H1 (cell line): ENCODE results near the gene ZNF609. TPM values are rescaled to one million over a fixed set of nuclear protein-coding genes. Genes with fewer than 3 reads are reported as not detected.

ENCODE experiments used
- CTCF ChIA-PET: fragments of 300-600 bp; sonication (Branson Sonifier 250); formaldehyde crosslinking; loops from one replicate; lab custom pipeline; 2021; ENCODE audit not compliant: partially characterized antibody; lab: Charles Lee
- POLR2A ChIA-PET: fragments of 300-600 bp; sonication (Branson Sonifier 250); formaldehyde crosslinking; loops from one replicate; lab custom pipeline; 2021; ENCODE audit warnings: inconsistent platforms; ENCODE audit not compliant: partially characterized antibody; lab: Charles Lee
- DNase-seq, 2 experiments: peaks; one replicate each; pipeline versions ENCODE4 v3.0.0 to v3.0.0-alpha.2; 2010 to 2022; ENCODE audit warnings: low spot score in 2 of 2, low read depth in 1 of 2, mixed read lengths in 1 of 2
- FAIRE-seq: peaks from 2 replicates; lab custom pipeline; 2011; peaks lifted over from hg19 to GRCh38; lab: Jason Lieb, UNC
- H2AFZ ChIP-seq: 2 replicates; pipeline ENCODE4 v1.8.1; 2012; ENCODE audit warnings: low read length, inconsistent platforms
- H2AK5ac ChIP-seq: 2 replicates; pipeline ENCODE4 v1.6.1; 2013; ENCODE audit warnings: low read depth, low read length
- H2BK120ac ChIP-seq: replicated peaks from 2 replicates; pipeline ENCODE3; 2013; ENCODE audit warnings: low read depth, low read length, inconsistent platforms
- H2BK12ac ChIP-seq: 2 replicates; pipeline ENCODE4 v1.6.1; 2013; ENCODE audit warnings: low read depth, low read length
- H2BK15ac ChIP-seq: 2 replicates; pipeline ENCODE4 v1.6.1; 2013; ENCODE audit warnings: low read length
- H2BK20ac ChIP-seq: 2 replicates; pipeline ENCODE4 v1.6.1; 2013; ENCODE audit warnings: low read length
- H2BK5ac ChIP-seq: 2 replicates; pipeline ENCODE4 v1.6.1; 2013; ENCODE audit warnings: low read depth, low read length
- H3K14ac ChIP-seq: 2 replicates; pipeline ENCODE4 v1.6.1; 2013; ENCODE audit warnings: inconsistent platforms; ENCODE audit not compliant: insufficient read length
- H3K18ac ChIP-seq: 2 replicates; pipeline ENCODE4 v1.6.1; 2013; ENCODE audit warnings: low read length; ENCODE audit errors: extremely low read depth
- H3K23ac ChIP-seq: 2 replicates; pipeline ENCODE4 v1.6.1; 2013; ENCODE audit warnings: inconsistent platforms; ENCODE audit not compliant: insufficient read length
- H3K23me2 ChIP-seq: 2 replicates; pipeline ENCODE4 v1.6.1; 2013; ENCODE audit warnings: low read depth, low read length
- H3K27ac ChIP-seq: 2 replicates; pipeline ENCODE4 v1.6.1; 2011; ENCODE audit warnings: low read depth, low read length, inconsistent platforms
- H3K27me3 ChIP-seq, 4 experiments: replicated peaks in 1 of 4; 1 replicate in 1 of 4; 2 replicates in 3 of 4; pipeline versions ENCODE4 v1.6.1 to v1.8.1; 2011 to 2013; ENCODE audit warnings: low read length in 3 of 4, mild to moderate bottlenecking in 3 of 4, inconsistent platforms in 2 of 4, mixed read lengths in 2 of 4, moderate library complexity in 1 of 4; ENCODE audit not compliant: control insufficient read depth in 3 of 4, insufficient read depth in 3 of 4; ENCODE audit errors: extremely low read depth in 1 of 4
- H3K36me3 ChIP-seq, 4 experiments: 2 replicates each; pipeline versions ENCODE4 v1.6.1 to v1.8.1; 2011 to 2013; ENCODE audit warnings: mild to moderate bottlenecking in 4 of 4, low read length in 3 of 4, moderate library complexity in 2 of 4, control low read depth in 1 of 4, inconsistent platforms in 1 of 4; ENCODE audit not compliant: insufficient read depth in 4 of 4, control insufficient read depth in 2 of 4
- H3K4ac ChIP-seq: replicated peaks from 2 replicates; pipeline ENCODE3; 2013; ENCODE audit warnings: low read length, low read depth, mixed read lengths, inconsistent platforms; ENCODE audit not compliant: insufficient read length
- H3K4me1 ChIP-seq, 4 experiments: replicated peaks in 1 of 4; 1 replicate in 1 of 4; 2 replicates in 3 of 4; pipeline versions ENCODE4 v1.6.1 to v1.8.1; 2011 to 2013; ENCODE audit warnings: low read length in 3 of 4, inconsistent platforms in 2 of 4, mixed read lengths in 1 of 4; ENCODE audit not compliant: insufficient read depth in 4 of 4, control insufficient read depth in 3 of 4
- H3K4me2 ChIP-seq, 2 experiments: 2 replicates each; pipeline versions ENCODE4 v1.6.1 to v1.8.1; 2011 to 2013; ENCODE audit warnings: low read depth in 2 of 2, low read length in 2 of 2, control low read depth in 1 of 2, inconsistent platforms in 1 of 2, mild to moderate bottlenecking in 1 of 2; ENCODE audit not compliant: insufficient read depth in 1 of 2
- H3K4me3 ChIP-seq, 4 experiments: fragments of 200-600, 300-600 bp in 1 of 4; sonication (generic), shearing (Covaris generic), sonication (Bioruptor Twin) in 1 of 4; 2 replicates each; pipeline versions ENCODE4 v1.5.1 to v1.8.1; 2011 to 2016; ENCODE audit warnings: low read length in 4 of 4, low read depth in 3 of 4, control low read depth in 2 of 4, inconsistent platforms in 2 of 4, mild to moderate bottlenecking in 2 of 4, mixed read lengths in 1 of 4, moderate library complexity in 1 of 4; ENCODE audit not compliant: insufficient read depth in 2 of 4; ENCODE audit errors: extremely low read depth in 1 of 4
- H3K56ac ChIP-seq: replicated peaks from 2 replicates; pipeline ENCODE3; 2013; ENCODE audit warnings: low read depth, mild to moderate bottlenecking, mixed read lengths, low read length, inconsistent platforms; ENCODE audit not compliant: insufficient read length
- H3K79me1 ChIP-seq: 2 replicates; pipeline ENCODE4 v1.6.1; 2013; ENCODE audit warnings: low read depth, low read length, control low read depth
- H3K79me2 ChIP-seq, 2 experiments: 2 replicates each; pipeline versions ENCODE4 v1.6.1 to v1.8.1; 2012 to 2013; ENCODE audit warnings: low read length in 2 of 2, mild to moderate bottlenecking in 2 of 2, inconsistent platforms in 1 of 2; ENCODE audit not compliant: insufficient read depth in 2 of 2, control insufficient read depth in 1 of 2
- H3K9ac ChIP-seq, 4 experiments: replicated peaks in 1 of 4; 1 replicate in 1 of 4; 2 replicates in 3 of 4; pipeline versions ENCODE4 v1.6.1 to v1.8.1; 2011 to 2013; ENCODE audit warnings: low read depth in 3 of 4, low read length in 3 of 4, control low read depth in 2 of 4, mild to moderate bottlenecking in 2 of 4, moderate library complexity in 2 of 4, inconsistent platforms in 1 of 4; ENCODE audit errors: extremely low read depth in 1 of 4
- H3K9me3 ChIP-seq, 2 experiments: 2 replicates each; pipeline versions ENCODE4 v1.6.1 to v1.8.1; 2012 to 2013; ENCODE audit warnings: mild to moderate bottlenecking in 2 of 2, moderate library complexity in 2 of 2, control low read depth in 1 of 2, inconsistent platforms in 1 of 2, low read depth in 1 of 2, low read length in 1 of 2, mixed read lengths in 1 of 2; ENCODE audit not compliant: insufficient read depth in 2 of 2
- H4K20me1 ChIP-seq, 2 experiments: replicated peaks in 1 of 2; 2 replicates each; pipeline versions ENCODE3 to v1.8.1; 2011 to 2013; ENCODE audit warnings: inconsistent platforms in 2 of 2, low read length in 2 of 2, mild to moderate bottlenecking in 1 of 2; ENCODE audit not compliant: insufficient read depth in 2 of 2, control insufficient read depth in 1 of 2
- H4K5ac ChIP-seq: 2 replicates; pipeline ENCODE4 v1.6.1; 2013; ENCODE audit warnings: low read length, low read depth, mixed read lengths, inconsistent platforms; ENCODE audit not compliant: insufficient read length
- H4K8ac ChIP-seq: 2 replicates; pipeline ENCODE4 v1.8.0; 2013; ENCODE audit warnings: mild to moderate bottlenecking, moderate library complexity, low read length, inconsistent platforms; ENCODE audit not compliant: insufficient read depth; ENCODE audit errors: extremely low read depth
- H4K91ac ChIP-seq: replicated peaks from 2 replicates; pipeline ENCODE3; 2013; ENCODE audit warnings: low read length, mixed read lengths, inconsistent platforms; ENCODE audit not compliant: insufficient read length
- BCL11A ChIP-seq, 2 experiments: IDR thresholded peaks; one replicate each; pipeline ENCODE4 v1.6.1; 2011; ENCODE audit warnings: low read depth in 2 of 2, low read length in 2 of 2, mild to moderate bottlenecking in 2 of 2
- BRCA1 ChIP-seq: IDR thresholded peaks from 2 replicates; pipeline ENCODE4 v1.6.1; 2012; ENCODE audit warnings: low read depth, low read length, improper control_type of control experiment
- CTBP2 ChIP-seq: IDR thresholded peaks from 2 replicates; pipeline ENCODE4 v1.7.0; 2011; ENCODE audit warnings: borderline replicate concordance, mild to moderate bottlenecking, moderate library complexity, mixed read lengths, low read length; ENCODE audit not compliant: insufficient read depth, insufficient read length
- GABPA ChIP-seq: IDR thresholded peaks from 2 replicates; pipeline ENCODE4 v1.6.1; 2011; ENCODE audit warnings: mild to moderate bottlenecking, low read length, moderate library complexity, borderline replicate concordance; ENCODE audit not compliant: insufficient read depth
- GTF2F1 ChIP-seq: IDR thresholded peaks from 2 replicates; pipeline ENCODE4 v1.6.1; 2012; ENCODE audit warnings: low read depth, low read length, improper control_type of control experiment, borderline replicate concordance
- JUN ChIP-seq: IDR thresholded peaks from 2 replicates; pipeline ENCODE4 v1.6.1; 2011; ENCODE audit warnings: low read depth, mild to moderate bottlenecking, improper control_type of control experiment, low read length
- KDM5A ChIP-seq: fragments of 200-600 bp; IDR thresholded peaks from 2 replicates; pipeline ENCODE4 v1.7.1; 2012; ENCODE audit warnings: mild to moderate bottlenecking, low read length, inconsistent platforms, mixed read lengths
- NRF1 ChIP-seq: IDR thresholded peaks from 2 replicates; pipeline ENCODE4 v1.6.1; 2011; ENCODE audit warnings: mild to moderate bottlenecking, low read depth, low read length, improper control_type of control experiment
- RBBP5 ChIP-seq: IDR thresholded peaks from 2 replicates; pipeline ENCODE4 v1.7.1; 2012; ENCODE audit warnings: low read depth, mild to moderate bottlenecking, inconsistent platforms, low read length, moderate library complexity, borderline replicate concordance
- RFX5 ChIP-seq: IDR thresholded peaks from 2 replicates; pipeline ENCODE4 v1.6.1; 2011; ENCODE audit warnings: low read depth, low read length, improper control_type of control experiment, borderline replicate concordance
- SIRT6 ChIP-seq: IDR thresholded peaks from one replicate; pipeline ENCODE4 v1.7.1; 2012; ENCODE audit warnings: low read length, inconsistent platforms
- SUZ12 ChIP-seq: fragments of 200-600 bp; sonication (generic); IDR thresholded peaks from 2 replicates; pipeline ENCODE4 v1.6.1; 2012; ENCODE audit warnings: mild to moderate bottlenecking, inconsistent platforms, low read length, moderate library complexity, mixed read lengths
- TAF7 ChIP-seq: optimal IDR thresholded peaks from 2 replicates; pipeline ENCODE3; 2011; ENCODE audit warnings: low read depth, mild to moderate bottlenecking, inconsistent platforms, low read length, moderate library complexity, borderline replicate concordance
- TBP ChIP-seq: IDR thresholded peaks from 2 replicates; pipeline ENCODE4 v1.6.1; 2011; ENCODE audit warnings: low read depth, low read length, improper control_type of control experiment
- TCF12 ChIP-seq: IDR thresholded peaks from 2 replicates; pipeline ENCODE4 v1.6.1; 2011; ENCODE audit warnings: low read depth, mild to moderate bottlenecking, low read length
- WGBS, 2 experiments: shearing (Covaris generic) in 1 of 2; methylation state at CpG; one replicate each; pipeline versions ENCODE4 v1.1.6 to v1.1.7; 2013 to 2015; ENCODE audit warnings: low lambda C conversion rate in 2 of 2, mixed read lengths in 2 of 2, inconsistent platforms in 1 of 2, low coverage in 1 of 2, missing lambda C conversion rate in 1 of 2; ENCODE audit not compliant: insufficient replicate concordance in 2 of 2, insufficient coverage in 1 of 2, insufficient read length in 1 of 2; ENCODE audit errors: extremely low coverage in 1 of 2, missing lambda C conversion rate in 1 of 2; 5-methylcytosine and 5-hydroxymethylcytosine counted together
- polyA plus RNA-seq, 7 experiments: library from polyadenylated mRNA; depleted of rRNA in 3 of 7; stranded (reverse) in 5 of 7; unstranded in 2 of 7; fragments of >200 nt in 5 of 7; fragments of 200-250 nt in 2 of 7; gene quantifications; 1 replicate in 5 of 7; 2 replicates in 1 of 7; 4 replicates in 1 of 7; pipeline versions ENCODE4 v1.2.1 to v1.2.3, GENCODE V29; 2011 to 2013; ENCODE audit warnings: missing spikeins in 2 of 7, mixed read lengths in 2 of 7
- total RNA-seq: library from RNA; stranded (reverse); fragmentation: NEBNext Ultra II Directional; extraction: Animal tissue kit (Norgen Biotek cat#: 25700); gene quantifications from 2 replicates; pipeline ENCODE4 v1.2.1, GENCODE V29; 2021

The ZNF609 gene
- total and polyA plus RNA-seq, 2 of the 8 experiments (the other 6 are each of a cell fraction or from before 2014, with no cell fraction given): 15.5 to 47.8 TPM

DNA sequence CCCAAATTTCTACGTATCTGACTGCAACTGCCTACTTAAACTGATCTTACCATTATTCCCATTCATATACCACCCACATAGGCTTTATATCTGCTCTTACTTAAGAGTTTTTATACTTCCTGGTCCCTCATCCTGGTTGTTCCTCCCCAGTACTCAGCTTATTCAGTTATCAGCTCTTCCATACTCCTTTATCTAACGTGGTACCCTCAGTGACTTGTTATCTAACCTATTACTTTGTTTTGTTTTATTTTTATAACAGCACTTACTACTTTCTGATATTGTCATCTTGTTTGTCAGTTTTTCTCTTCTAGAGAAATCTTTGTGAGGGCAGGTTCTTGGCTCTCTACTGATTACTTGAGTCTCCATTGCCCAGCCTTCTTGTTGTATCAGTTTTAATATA is 100.6 kb downstream of the ZNF609 start:
- no peak overlapping the region for H3K56ac ChIP-seq
- H3K23ac ChIP-seq: no peak overlapping the region
- DNase-seq (no peak), FAIRE-seq (no peak)
- H3K79me1 ChIP-seq: peaks cover 4% of the 10 kb centered on the region; the same call in 1 of the 2 replicates
- no peaks in the 10 kb centered on the region for H3K36me3 ChIP-seq
- no peak overlapping the region for H2BK12ac ChIP-seq
- CTCF ChIA-PET: no interaction called here
- no peak overlapping the region for H2BK20ac ChIP-seq
- H2AK5ac ChIP-seq: no peak overlapping the region
- H2AFZ ChIP-seq: no peak overlapping the region
- no peaks in the 10 kb centered on the region; the same call in none of the 2 replicates for H3K23me2 ChIP-seq
- no peak overlapping the region for H4K8ac ChIP-seq
- H4K5ac ChIP-seq: no peak overlapping the region
- no peaks in the 10 kb centered on the region for H3K9me3 ChIP-seq
- POLR2A ChIA-PET: interaction anchor here (0.6 kb wide), 1 partner anchor 74 kb away, joined by 3 read pairs; no protein-coding TSS in a partner anchor
- H3K79me2 ChIP-seq: peaks cover 2 to 84% of the 10 kb centered on the region in 2 experiments; a peak in 3 of 4 replicates
- no peak overlapping the region for H3K4ac ChIP-seq
- H3K27ac ChIP-seq: no peak overlapping the region
- H2BK5ac ChIP-seq: no peak overlapping the region
- H3K4me3 ChIP-seq: no peak overlapping the region
- no peak overlapping the region for H2BK15ac ChIP-seq
- H3K4me2 ChIP-seq: no peak overlapping the region
- no peak overlapping the region for H3K9ac ChIP-seq
- no peak overlapping the region for H4K91ac ChIP-seq
- WGBS, 2 experiments: 81% methylated on average over 2 of the region's 2 CpGs; no CpG with 5 or more reads in 1 of the 2 experiments
- H3K4me1 ChIP-seq: peaks cover 0 to 3% (median 1%) of the 10 kb centered on the region in 4 experiments; a peak in 3 of 7 replicates
- no peaks in the 10 kb centered on the region for H3K27me3 ChIP-seq
- H2BK120ac ChIP-seq: no peak overlapping the region
- no peak overlapping the region for H3K18ac ChIP-seq
- no peak overlapping the region for H3K14ac ChIP-seq
- H4K20me1 ChIP-seq: peaks cover 3 to 4% of the 10 kb centered on the region in 2 experiments
- no peak for TF ChIP-seq TAF7
- no peak for TF ChIP-seq TBP
- no peak for TF ChIP-seq GABPA
- TF ChIP-seq BCL11A (IDR thresholded peaks at IDR 0.05; ENCODE audit: low read depth in 2 of 2, low read length in 2 of 2): no peak
- no peak for TF ChIP-seq KDM5A
- TF ChIP-seq RBBP5: no peak
- TF ChIP-seq NRF1: no peak
- no peak for TF ChIP-seq TCF12
- TF ChIP-seq RFX5: no peak
- no peak for TF ChIP-seq BRCA1
- no peak for TF ChIP-seq GTF2F1
- no peak for TF ChIP-seq SUZ12
- no peak for TF ChIP-seq CTBP2
- TF ChIP-seq JUN: no peak
- no peak for TF ChIP-seq SIRT6
